ENCODE measurements around the gene GULP1. TPM values are rescaled to one million over a fixed set of nuclear protein-coding genes. Genes with fewer than 3 reads are reported as not detected.

The GULP1 gene
- total and polyA plus RNA-seq, 10 of the 15 experiments (the other 5 are each of a cell fraction or from before 2014, with no cell fraction given) = 0.02 to 1.3 (median 0.15) TPM; not detected in 5

GRCh38 chr2:188269004-188269403, 22.7 kb upstream of the GULP1 start:
- BruUV-seq (replicated peaks) = no TSS peak
- Histone ChIP-seq H3K79me2 (ENCODE audit: control insufficient read depth, insufficient read depth, low read length) (no peaks in the 10 kb centered on the region), H3K27ac (ENCODE audit: control insufficient read depth, insufficient read depth) (no peak overlapping the region), H4K20me1 (ENCODE audit: control insufficient read depth, insufficient read depth) (no peaks in the 10 kb centered on the region), H3K36me3 (ENCODE audit: control insufficient read depth in 2 of 2, insufficient read depth in 2 of 2, low read length in 1 of 2) (no peaks in the 10 kb centered on the region), H3K4me2 (ENCODE audit: control insufficient read depth, insufficient read depth) (no peak overlapping the region), H3K27me3 (replicated peaks in 1 of 2; ENCODE audit: control insufficient read depth in 2 of 2, insufficient read depth in 2 of 2, low read length in 1 of 2) (no peaks in the 10 kb centered on the region), H2AFZ (ENCODE audit: control insufficient read depth, low read depth, low read length) (no peak overlapping the region), H3K9me3 (replicated peaks; ENCODE audit: control insufficient read depth, insufficient read depth, low read length) (no peaks in the 10 kb centered on the region), H3K9ac (ENCODE audit: control insufficient read depth, insufficient read depth, low read length) (no peak overlapping the region), H3K4me3 (no peak overlapping the region), H3K4me1 (ENCODE audit: control insufficient read depth, insufficient read depth, low read length) (no peaks in the 10 kb centered on the region)
- in situ Hi-C loops (cut with MboI) (no loop called here), intact Hi-C loops (cut with micrococcal nuclease; ENCODE audit: unreplicated experiment) (no loop called here)
- ChIA-PET POLR2A (interaction anchor here (0.6 kb wide), 1 partner anchor 1111 kb away, joined by 3 read pairs; no protein-coding TSS in a partner anchor), SMC1A (ENCODE audit: uncharacterized antibody, unreplicated experiment) (no interaction called here), CTCF (no interaction called here), RAD21 (ENCODE audit: unreplicated experiment) (no interaction called here)
- DNase-seq (ENCODE audit: low read depth, low spot score) (no peak), ATAC-seq (no peak), FAIRE-seq (no peak)
- WGBS (ENCODE audit: insufficient coverage, insufficient replicate concordance, low lambda C conversion rate, missing lambda C conversion rate) = 10% methylated on average over 2 of the region's 2 CpGs
- TF ChIP-seq POLR2A (IDR thresholded peaks at IDR 0.05; ENCODE audit: low read depth, low read length) (no peak), BRCA1 (IDR thresholded peaks at IDR 0.05; ENCODE audit: low read depth, low read length) (no peak), ZZZ3 (IDR thresholded peaks at IDR 0.05; ENCODE audit: control insufficient read depth, insufficient read length, low read depth) (no peak), SPI1 (IDR thresholded peaks at IDR 0.05; ENCODE audit: borderline replicate concordance, insufficient read depth, low read depth, low read length) (no peak), SRF (IDR thresholded peaks at IDR 0.05; ENCODE audit: low read depth in 2 of 2, low read length in 2 of 2) (no peak), SKIL (IDR thresholded peaks at IDR 0.05; ENCODE audit: low read depth, poor library complexity, severe bottlenecking) (no peak), ZNF592 (IDR thresholded peaks at IDR 0.05) (no peak), SIN3A (IDR thresholded peaks at IDR 0.05; ENCODE audit: low read depth, low read length) (no peak), MAX (IDR thresholded peaks at IDR 0.05; ENCODE audit: low read depth, low read length) (no peak), ZBTB40 (IDR thresholded peaks at IDR 0.05; ENCODE audit: borderline replicate concordance) (no peak), JUNB (IDR thresholded peaks at IDR 0.05) (no peak), IRF4 (IDR thresholded peaks at IDR 0.05; ENCODE audit: low read depth, low read length) (no peak), MEF2A (IDR thresholded peaks at IDR 0.05; ENCODE audit: insufficient read depth, low read depth, low read length) (no peak), ZBED1 (IDR thresholded peaks at IDR 0.05; ENCODE audit: borderline replicate concordance) (no peak)
